HG03196 (cell line): Measurements from ENCODE around the gene ADAM22.
"Not testable (repeated sequence)": the region's sequence is repeated elsewhere in the genome, so short reads cannot be mapped to it uniquely, and the experiment has no call there.

Source experiments
- ATAC-seq: cut with Tn5 transposase; IDR thresholded peaks from one replicate; pipeline ENCODE4 v1.9.1; 2021; ENCODE audit not compliant: unreplicated experiment

ADAM22 gene

DNA sequence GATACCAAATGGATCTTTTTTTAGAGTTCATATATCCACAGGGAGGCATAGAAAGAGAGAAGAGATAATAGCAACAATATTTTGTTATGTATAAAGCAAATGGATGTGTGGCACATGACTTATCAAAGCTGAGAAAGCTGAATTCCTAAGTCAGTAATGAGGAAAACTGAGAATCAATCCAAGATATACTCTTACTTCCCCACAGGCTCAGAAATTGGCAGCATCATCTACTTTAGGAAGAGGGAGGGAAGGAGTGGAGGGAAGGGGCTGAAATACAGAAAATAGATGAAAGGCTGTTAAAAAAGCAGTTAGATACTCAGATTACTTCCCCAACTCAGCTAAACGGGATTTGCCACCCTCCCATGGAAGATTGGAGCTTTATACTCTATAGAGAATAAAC is 222.3 kb downstream of the ADAM22 start:
- no peak for ATAC-seq

DNA sequence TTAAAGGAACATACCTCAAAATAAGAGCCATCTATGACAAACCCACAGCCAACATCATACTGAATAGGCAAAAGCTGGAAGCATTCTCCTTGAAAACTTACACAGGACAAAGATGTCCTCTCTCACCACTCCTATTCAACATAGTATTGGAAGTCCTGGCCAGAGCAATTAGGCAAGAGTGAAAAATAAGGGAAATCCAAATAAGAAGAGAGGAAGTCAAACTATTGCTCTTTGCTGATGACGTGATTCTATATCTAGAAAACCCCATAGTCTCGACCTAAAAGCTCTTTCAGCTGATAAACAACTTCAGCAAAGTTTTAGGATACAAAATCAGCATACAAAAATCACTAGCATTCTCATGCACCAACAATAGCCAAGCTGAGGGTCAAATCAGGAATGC is 225.7 kb downstream of the ADAM22 start:
- not testable (repeated sequence) for ATAC-seq

DNA sequence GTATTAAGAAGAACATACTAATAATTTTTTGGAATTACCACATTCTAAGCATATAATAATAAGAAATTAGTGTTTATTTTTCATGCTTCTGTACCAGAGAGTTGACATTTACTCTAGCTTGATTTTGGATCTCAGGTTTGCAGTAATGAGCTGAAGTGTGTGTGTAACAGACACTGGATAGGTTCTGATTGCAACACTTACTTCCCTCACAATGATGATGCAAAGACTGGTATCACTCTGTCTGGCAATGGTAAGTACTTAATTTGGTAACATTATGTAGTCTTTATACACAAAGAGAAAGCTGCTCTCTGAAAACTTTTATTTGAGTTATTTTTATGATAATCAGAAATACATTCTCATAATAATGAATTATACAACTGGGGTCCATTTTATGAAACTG is 231.6 kb downstream of the ADAM22 start:
- ATAC-seq = no peak

DNA sequence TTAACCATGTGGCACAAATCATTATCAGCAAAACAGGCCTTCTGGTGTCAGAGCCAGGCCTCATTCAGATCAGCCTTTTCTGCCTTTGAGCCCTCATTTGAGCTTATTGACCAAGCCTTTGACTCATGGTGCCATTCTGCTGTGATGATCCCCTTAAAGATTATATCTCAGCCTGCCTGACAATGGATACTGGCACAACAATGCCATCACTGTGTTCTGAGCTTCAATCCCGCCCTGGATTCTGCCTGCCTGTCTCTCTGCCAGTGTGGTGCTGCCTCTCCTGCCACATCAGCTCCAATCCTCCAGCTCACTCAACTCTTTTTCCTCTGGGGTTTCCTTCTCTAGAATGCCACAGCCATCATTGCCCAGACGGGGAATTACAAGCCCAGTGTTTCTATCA is 233.2 kb downstream of the ADAM22 start:
- ATAC-seq = no peak

DNA sequence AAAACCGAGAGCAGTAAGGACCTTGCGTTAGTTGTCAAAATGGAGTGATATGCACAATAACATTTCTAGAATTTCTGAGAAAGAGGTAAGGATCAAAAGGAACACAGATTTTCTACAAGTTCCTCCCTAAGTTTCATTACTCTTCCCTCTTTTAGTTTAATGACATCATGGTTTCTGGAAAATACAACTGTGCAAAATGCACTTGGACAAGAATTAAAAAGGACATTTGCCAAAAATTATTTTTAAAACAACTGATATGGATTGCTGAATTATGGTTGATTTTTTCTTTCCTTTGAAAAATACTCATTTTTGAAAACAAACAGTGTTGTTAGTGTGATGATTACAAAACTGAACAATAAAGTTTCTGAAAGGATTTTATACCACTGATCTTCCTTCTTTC is 233.7 kb downstream of the ADAM22 start:
- ATAC-seq = no peak

DNA sequence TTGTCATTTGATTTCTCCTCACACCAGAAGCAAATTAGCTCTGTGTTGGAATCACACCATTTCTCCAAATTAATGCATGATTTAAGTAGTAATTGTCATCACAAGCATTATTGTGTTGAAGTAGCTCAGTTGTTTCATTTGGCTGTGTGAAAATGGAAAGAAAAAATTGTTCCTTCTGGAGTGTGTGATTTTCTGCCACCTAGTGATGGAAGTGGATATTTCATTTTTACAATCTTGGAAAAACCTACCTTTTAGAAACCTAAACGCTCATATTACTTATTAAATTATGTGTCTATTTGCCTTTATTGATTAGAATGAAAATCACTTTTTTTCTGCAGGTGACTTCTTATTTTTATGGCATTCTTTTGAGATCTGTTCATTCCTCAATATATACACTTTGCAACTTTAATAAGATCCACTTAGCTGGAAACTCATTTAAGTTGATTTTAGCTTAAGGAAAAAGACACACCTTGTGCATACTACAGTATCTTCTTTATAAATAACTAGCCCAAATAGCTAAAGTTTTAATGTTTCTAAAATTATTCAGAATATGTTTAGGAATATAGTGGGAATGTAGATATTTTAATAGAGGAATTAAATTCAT is 235.8 kb downstream of the ADAM22 start:
- ATAC-seq = no peak

DNA sequence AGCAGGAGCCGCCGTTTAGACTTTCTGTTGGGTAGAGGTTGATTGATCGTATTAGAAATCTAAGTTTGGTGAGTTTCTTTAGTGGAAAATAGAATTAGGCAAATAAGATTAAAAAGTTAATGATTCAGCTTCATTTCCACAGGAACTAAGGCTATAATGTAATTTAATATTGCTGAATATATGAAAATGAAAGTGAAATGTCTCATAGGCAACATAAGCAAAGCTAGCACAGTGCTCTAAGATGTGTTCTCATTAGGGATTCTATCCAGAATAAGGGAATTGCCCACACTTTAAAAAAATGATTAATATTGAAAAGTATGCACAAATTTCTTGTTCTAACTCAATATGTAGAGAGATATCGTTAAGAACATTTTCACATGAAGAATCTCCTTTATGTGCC is 238.8 kb downstream of the ADAM22 start:
- no peak for ATAC-seq

DNA sequence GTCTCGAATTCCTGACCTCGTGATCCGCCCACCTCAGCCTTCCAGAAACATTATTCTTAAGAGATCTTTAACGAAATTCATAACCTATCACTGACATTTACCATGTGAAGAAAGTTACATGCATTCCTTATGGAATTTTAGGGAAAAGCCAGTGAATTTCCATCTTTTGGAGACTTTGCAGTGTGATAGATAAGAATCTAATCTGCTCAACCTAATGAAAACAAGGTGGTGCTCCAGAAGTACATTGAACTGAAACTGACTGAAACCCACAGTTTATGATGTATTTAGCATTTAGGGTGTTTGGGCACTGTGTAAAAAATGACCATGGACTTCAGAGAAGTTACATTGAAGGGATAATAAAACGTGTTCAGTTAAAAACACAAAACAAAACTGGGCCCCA is 242.1 kb downstream of the ADAM22 start:
- no peak for ATAC-seq

DNA sequence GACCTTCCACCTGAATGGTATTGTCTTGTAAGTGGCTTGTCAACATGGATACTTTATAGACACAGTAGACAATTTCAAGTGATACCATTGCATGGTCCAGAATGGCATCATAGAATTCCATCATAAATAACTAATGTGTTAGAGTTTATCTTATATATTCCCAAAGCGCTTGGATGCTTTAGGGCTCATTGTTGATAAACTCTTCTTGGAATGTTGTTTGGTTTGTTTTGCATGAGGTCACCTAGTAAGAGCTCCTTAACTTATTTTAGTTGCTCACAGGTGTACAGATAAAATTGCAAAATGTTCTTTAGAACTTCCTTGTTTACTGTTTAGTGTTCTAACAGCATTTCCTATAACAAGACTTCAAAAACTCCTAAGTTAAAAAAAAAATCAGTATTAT is 249.0 kb downstream of the ADAM22 start:
- no peak for ATAC-seq

DNA sequence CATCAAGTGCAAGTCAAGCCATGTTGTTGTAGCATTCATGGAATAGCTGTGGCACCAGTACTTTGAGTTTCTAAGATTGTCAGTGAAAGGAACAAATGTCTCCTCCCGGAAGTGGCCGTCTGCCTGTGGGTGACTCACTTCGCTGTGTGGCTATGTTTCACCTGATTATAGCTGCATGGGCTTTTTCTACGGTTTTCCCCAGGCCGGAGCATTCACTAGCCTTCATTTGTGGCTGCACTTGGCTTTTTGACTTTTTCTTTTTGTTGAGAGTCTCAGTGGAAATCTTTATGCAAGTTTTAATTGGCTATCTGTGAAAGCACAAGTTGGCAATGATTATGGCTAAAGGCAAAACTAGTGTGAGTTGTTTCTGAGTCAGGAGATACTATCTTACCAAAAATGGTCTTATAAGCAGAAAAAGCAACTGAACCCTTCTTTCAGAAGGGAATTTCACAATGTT is 250.8 kb downstream of the ADAM22 start:
- no peak for ATAC-seq

DNA sequence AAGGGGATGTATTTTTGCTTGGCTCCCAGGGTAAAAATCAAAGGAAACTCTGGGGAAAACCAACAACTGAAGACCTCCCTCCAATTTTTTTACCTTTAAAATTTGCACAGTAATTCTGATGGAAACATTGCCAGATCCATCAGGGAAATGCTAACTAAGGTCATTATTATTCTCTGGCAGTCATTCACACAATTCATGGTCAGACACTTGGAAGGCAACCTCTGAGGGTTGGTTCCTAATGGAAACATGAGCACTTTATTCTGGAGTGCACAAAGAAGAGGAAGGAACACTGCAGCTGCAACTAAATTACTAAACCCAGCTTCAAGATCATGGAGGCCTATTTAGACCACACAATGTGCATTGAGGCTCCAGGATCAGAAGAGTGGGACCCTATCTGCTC is 251.6 kb downstream of the ADAM22 start:
- no peak for ATAC-seq

DNA sequence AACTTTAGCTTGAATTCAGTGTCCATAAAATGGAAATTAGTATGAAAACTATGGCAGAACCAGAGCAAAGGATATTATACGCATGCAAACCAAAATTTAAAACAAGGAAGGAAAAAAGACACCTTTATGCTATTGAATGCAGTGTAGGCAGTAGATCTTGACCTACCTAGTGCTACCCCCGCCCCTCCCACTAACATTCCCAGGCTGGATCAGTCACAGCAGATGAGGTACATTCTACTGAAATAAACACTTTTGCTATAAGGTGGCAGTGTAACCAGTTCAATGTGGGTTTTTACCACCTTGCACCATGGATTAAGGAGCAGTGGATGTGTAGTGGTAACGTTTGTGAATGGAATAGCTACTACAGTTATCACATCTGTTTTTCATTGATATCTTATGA is 257.9 kb downstream of the ADAM22 start:
- no peak for ATAC-seq

DNA sequence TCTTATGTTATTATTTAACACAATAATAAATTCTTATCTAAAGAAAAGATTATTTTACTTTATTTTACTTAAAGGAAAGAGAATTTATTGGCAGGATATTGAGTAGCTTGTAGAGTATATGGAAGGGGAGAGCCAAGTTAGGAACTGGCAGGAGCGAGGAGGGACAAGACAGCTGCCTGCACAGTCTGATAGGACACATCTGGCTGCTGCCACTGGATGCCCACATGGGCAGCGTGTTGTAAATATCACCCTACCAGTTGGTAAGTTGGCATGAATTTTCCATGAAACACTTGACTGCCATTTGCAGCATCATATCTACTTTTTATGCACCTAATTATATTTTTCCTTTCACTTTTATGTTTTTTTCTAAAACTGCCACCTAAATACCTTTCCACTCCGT is 266.2 kb downstream of the ADAM22 start:
- ATAC-seq = no peak

DNA sequence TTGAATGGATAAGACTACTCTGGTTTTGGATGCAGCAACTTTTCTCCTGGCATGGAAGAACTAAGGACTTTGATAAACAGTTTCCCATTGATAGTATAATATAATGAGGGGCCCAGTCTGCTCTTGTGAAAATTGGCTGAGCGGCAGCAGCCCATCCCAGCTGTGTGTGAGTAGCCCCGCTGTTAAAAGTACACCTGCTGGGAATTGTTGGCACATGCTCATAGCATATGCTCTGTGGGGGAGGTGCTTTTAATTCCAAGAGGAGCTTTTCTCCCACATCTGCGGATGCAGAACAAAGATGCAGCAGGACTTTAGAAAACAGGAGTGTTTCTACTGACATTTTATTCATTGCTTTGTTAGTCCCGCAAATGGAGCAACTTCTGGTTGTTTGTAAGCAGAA is 266.7 kb downstream of the ADAM22 start:
- no peak for ATAC-seq

DNA sequence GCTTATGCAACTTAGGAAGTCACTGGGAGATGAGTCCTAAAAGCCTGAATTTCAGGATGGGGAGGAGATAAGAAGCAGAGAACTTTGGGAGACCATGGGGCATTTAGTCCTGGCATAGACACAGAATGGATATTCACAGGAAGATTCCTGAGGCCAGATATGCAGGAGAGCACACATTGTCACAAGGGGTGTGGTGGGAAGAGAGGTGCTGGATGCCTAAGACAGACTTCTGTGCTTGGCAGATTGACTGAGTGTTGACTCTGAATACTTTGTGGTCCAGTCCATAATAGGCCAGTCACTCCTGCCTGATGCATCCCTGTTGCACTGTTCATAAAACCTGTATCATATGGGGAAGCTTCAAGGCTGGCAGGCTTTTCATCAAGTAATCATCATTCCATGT is 267.3 kb downstream of the ADAM22 start:
- no peak for ATAC-seq

DNA sequence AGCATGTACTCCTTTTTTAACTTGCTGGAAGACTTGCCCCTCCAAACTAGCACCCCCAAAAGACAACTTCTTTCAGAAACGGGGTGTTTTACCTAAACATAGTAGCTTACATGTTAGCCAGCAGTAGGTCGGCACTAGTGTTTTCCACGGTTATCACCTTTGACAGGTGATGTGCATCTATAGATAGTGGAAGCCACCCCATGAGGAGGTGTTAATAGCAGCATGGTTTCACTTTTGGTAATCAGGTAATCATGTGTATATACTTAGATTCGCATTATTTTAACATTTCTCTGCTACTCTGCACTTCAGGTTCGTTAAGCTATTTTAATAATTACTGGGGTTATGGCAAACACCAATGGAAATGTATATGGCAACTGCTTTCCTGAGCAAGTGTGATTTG is 268.2 kb downstream of the ADAM22 start:
- ATAC-seq = no peak

DNA sequence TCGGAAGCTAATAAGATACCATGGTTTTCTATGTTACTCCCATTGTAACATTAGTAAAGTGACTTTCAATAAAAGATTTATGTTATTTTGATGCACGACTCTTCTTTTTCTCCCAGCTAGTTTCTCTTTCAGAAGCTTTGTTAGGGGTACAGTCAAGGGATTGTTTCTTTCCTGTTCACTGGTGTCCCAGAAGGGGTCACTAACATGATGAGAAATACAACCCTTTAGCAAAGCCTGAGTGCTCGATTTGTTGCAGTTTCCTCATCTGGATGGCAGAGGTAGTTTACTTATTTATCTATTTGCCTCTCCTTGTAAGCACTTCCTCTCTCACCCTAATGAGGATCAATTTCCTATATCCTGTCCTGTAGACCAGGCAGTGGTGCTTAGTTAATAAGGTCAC is 268.7 kb downstream of the ADAM22 start:
- no peak for ATAC-seq

DNA sequence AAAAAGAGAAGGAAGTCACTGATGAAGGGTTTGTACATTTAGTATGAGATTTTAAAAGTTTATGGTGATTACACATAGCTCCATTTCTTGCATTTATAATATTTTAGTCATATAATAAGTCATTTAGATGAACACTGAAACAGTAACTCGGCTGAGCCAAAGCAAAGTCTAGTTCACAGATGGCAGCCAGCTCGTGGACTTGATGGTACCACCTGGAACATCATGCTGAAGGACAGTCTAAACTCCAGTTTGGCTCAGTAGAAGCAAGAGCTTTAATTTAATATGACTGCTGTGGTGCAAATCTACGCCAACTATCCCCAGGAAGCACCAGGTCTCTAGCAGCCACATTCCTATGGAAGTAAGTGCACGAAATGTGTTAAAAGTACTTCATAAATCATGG is 269.4 kb downstream of the ADAM22 start:
- no peak for ATAC-seq

DNA sequence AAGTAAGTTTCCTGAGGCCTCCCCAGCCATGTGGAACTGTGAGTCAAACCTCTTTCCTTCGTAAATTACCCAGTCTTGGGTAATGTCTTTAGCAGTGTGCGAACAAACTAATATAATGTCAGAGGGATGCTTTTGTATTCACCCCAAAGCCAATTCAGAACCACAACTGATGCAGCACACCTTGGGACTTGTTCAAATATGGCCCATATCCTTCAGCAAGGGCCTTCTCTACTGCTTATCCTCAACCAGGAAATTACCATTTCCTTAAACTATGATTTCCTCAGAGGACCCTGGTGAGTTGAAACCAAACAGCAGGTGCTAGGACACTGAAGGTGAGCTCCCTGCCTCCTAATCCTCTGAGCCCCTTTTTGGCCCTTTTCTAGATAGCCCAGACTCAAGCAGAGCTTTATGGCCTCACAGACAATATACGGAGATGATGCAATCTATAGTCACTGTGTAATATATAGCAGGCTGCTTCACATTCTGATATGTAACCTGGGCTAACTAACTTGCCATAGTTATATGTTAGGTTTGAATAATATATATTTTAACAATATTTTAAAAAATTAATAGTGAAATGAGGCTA is 270.6 kb downstream of the ADAM22 start:
- ATAC-seq = no peak

DNA sequence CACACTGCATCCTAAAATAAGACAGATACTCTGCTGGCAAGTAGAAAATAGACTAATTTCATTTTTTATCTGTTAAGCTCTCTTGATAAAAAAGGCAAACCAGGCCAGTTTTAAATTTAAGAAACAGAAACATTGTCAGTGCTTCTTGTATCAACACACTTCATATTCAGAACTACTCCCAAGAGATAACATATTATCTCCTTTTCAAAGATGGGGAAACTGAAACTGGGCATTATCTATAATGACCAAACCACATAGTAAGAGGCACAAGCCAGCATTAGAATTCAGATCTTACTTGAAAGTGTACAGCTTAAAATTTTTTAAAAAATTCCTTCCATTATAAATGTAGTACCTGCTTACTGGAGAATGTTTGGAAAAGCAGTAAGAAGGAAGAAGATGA is 271.1 kb downstream of the ADAM22 start:
- no peak for ATAC-seq

DNA sequence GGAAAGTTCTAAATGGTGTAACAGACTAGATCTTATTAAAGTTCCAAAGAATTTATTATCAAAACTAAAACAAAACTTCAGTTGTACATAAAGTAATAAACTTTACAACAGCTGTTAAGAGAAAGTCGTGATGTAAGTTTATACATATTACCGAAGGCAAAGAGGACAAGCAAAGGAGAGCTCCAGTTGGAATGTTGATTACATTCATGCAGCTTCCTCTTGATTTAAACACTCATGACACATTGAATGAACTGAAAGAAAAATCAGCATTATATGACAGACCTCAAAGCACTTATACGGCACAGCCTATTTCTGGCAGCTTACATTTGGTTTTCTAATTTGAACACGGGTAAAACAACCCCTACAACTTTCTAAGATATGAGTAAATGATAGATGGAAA is 272.2 kb downstream of the ADAM22 start:
- no peak for ATAC-seq

DNA sequence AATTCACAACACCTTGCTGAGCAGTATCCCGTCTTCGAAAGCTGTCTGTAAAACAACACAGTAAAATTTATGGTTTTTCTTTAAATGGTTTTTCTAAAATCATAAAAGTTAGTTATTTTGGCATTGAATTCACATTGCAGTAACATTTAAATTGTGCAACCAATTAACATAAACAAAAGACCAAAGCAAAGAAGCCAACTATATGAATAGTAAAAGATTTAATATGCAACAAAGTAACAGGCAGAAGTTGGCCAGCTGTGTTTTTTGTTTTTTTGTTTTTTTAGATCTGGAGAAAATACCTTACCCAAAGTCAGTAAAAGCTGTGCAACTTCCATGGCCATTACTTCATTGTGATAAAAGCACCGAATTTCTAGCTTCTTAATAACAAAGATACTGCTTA is 274.5 kb downstream of the ADAM22 start:
- no peak for ATAC-seq

DNA sequence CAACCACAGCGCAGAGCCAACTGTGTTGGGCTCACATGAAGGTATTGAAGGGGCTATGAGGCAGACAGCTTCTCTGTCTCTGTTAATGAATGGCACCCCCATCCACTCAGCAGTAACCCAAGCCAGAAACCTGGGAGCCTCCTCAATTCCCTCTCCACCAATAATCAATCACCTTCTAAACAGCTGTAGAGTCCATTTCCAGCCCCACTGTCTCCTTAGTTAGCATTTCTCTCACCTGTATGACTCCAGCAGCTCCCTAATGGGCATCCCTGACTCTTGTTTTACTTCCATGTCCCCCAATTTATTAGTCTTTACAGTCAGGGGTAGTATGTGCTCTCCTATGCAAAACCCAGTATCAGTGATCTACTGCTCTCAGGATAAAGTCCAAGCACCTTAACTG is 278.9 kb downstream of the ADAM22 start:
- ATAC-seq = no peak
